HG03108 (cell line): Measurements from ENCODE around the gene PLAU.
"Not testable (repeated sequence)": the region's sequence is repeated elsewhere in the genome, so short reads cannot be mapped to it uniquely, and the experiment has no call there.

ENCODE experiments used
- ATAC-seq: cut with Tn5 transposase; IDR thresholded peaks from one replicate; pipeline ENCODE4 v1.9.1; 2021; ENCODE audit warnings: moderate library complexity; ENCODE audit not compliant: unreplicated experiment

The PLAU gene

GRCh38 chr10:73876566-73876965 lies 34.4 kb upstream of the PLAU start:
- ATAC-seq = no peak

DNA sequence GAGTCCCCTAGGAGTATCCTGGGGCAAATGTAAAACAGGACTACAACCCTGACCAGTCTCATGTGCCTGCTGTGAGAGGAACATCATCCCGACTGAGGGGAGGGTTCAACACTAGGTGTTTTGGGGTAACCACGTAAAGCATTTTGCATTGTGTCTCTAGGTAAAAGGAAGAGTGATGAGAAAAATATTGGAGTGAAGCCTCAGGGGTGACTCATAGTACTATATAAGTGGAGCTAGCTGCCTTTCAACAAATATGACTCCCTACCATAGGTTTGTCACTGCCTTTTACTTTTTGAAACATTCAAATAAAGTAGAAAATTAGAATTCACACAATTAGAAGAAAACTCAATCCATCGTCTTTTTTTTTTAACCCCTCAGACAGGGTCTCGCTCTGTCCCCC lies 34.0 kb upstream of the PLAU start:
- ATAC-seq = no peak

DNA sequence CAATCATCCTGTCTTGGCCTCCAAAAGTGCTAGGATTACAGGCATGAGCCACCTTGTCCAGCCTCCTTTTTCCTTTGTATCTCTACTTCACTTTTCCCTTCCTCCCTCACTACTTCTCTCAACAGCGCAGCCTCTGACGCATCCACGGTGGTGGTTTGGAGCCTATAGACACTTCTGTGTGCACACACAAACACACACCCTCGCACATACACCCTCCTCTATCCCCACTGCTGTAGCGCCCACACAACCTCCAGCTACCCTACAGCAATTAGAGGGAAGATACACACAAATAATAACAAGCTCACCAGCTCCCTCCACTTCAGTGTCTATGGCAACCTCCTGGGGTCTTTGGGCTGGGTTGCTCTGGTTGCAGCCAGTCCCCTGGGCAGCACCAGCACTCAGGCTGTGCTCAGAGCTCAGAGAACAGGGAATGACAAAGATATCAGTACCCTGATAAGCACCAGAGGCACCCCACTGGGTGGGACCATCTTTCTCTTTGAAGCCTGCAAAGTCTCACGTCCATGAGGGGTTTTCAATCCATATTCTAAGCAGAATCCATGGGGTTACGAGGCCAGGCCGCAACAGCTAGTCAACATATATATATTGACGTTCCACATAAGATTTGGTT lies 33.3 kb upstream of the PLAU start:
- ATAC-seq = no peak

DNA sequence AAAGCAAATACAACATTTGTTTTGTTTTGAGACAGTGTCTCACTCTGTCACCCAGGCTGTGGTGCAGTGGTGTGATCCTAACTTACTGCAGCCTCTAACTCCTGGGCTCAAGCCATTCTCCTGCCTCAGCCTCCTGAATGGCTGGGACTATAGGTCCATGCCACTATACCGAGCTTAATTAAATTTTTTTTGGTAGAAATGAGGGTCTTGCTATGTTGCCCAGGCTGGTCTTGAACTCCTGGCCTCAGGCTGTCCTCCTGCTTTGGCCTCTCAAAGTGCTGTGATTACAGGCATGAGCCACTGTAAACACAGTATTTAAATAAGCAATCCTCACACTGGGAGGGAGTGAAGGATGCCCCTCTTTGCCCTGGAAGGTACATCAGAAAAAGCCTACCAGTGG lies 32.6 kb upstream of the PLAU start:
- ATAC-seq = no peak

- peak; percentile 78 for ATAC-seq
These were observed 31.4 kb upstream of the PLAU start for GRCh38 chr10:73879296-73880173.

- no peak for ATAC-seq
These were observed 29.6 kb upstream of the PLAU start for GRCh38 chr10:73881221-73881919.

DNA sequence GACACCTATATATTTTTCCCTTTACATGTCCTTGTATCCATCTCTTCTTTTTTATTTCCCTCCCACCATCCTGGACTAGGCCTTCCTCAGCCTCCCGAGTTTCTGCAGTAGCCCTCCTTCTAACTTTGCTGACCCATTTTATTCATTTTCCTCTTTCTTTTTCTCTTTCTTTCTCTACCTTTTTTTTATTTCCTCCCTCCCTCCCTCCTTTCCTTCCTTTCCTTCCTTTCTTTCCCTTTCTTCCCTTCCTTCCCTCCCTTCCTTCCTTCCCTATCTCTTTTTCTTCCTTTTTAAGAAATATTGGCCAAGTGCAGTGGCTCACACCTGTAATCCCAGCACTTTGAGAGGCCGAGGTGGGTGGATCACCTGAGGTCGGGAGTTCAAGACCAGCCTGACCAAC lies 26.9 kb upstream of the PLAU start:
- no peak for ATAC-seq

DNA sequence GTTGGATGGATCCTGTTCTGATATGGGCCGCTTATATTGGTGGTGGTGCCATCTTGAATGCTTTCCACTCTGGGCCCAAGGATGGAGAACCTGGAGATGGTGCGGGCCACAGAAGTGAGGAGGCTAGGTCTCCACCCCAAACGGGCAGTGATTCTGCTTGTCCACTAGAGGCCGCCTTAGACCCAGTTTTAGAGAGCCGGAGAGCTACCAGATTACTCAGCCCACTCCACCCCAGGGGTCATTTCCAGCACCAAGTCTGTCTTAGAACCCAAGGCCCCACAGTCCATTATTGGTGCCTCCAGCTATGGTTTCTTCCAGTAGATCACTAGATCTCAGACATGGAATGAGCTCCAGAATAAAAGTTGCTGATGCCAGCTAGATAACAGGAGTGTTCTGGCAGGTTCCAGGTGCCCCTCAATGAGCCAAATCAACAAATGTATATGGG lies 24.8 kb upstream of the PLAU start:
- ATAC-seq = peak; percentile 66

GRCh38 chr10:73886661-73887293 lies 24.2 kb upstream of the PLAU start:
- no peak for ATAC-seq

DNA sequence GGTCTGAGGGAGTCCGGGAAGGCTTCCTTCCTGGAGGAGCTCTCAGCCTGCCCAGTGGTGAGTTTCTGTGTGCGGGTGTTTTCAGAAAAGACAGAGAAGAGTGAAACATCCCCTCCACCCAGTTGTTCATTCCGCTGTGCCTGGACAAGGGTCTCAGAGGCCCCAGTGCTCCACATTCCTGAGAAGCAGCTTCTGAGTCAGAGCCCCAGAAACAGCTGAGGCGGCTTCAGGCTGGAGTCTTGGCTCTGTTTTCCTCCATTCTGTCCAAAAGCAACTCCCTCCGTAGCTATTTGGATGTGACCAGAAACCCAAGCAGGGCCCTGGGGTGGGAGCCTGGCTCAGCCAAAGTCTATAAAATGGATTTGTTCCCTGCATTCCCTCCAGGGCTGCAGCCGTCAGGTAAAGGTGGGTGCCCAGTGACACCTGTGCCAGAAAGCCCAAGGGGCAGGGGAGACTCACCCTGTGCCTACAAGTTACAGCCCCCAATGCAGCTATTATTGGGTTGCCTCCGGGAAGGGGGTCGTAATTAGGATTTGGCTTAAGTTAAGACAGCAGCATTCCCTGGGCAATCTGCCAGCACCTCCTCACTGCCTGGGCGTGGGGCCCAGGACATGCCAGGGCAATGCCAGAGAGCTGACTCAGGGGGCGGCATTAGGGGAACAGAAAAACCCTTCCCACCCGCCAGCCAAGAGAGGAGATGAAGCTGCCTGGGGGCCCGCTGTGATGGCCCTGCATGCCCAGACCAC lies 23.5 kb upstream of the PLAU start:
- no peak for ATAC-seq

DNA sequence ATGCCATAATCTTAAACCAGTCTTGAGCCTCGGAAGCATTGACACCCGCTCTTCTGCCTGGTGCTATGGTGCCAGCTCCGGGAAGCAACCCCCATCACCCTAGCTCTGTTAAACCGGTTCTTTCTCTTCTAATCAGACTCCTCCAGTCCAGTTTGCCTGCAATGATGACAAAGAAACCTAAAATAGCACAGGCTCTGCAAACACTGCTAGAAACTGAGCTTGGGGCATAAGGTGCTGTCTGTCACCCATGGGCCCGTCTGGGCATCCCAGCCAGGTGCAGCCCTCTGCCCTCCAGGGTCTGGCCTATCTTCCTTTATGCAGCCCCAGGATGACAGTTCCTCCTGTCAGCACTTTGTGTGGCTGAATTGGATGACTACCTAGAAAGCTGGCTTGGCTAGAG lies 22.4 kb upstream of the PLAU start:
- ATAC-seq = no peak

- ATAC-seq = no peak
These were observed 21.9 kb upstream of the PLAU start for GRCh38 chr10:73889014-73889413.

DNA sequence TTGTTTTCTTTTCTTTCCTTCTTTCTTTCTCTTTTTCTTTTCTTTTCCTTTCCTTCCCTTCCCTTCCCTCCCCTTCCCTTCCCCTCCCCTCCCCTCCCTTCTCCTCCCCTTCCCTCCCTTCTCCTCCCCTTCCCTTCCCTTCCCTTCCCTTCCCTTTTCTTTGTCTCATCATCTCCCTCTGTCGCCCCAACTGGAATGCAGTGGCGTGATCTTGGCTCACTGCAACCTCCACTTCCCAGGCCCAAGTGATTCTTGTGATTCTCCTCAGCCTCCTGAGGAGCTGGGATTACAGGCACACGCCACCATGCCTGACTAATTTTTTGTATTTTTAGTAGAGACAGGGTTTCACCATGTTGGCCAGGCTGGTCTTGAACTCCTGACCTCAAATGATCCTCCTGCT lies 21.5 kb upstream of the PLAU start:
- ATAC-seq = not testable (repeated sequence)

DNA sequence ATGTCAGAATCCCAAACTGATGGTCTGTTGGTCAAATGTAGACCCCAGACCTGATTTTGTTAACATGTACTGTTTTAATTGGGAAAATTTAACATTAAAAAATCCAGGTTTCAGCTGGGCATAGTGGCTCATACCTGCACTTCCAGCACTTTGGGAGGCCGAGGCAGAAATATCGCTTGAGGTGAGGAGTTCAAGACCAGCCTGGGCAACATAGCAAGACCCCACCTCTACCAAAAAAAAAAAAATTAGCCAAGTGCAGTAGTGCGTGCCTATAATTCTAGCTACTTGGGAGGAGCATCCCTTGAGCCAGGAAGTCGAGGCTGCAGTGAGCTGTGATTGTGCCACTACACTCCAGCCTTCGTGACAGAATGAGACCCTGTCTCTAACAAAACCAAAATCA lies 20.7 kb upstream of the PLAU start:
- ATAC-seq = no peak

DNA sequence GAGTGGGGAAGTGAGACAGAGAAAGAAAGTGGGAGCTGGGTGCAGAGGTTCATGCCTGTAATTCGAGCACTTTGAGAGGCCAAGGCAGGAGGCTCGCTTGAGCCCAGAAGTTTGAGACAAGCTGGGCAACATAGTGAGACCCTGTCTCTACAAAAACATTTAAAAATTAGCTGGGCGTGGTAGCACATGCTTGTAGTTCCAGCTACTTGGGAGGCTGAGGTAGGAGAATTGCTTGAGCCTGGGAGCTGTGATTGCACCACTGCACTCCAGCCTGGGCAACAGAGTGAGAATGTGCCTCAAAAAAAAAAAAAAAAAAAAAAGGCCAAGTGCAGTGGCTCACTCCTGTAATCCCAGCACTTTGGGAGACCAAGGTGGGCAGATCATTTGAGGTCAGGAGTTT lies 20.1 kb upstream of the PLAU start:
- ATAC-seq = not testable (repeated sequence)

- no peak for ATAC-seq
These were observed 19.4 kb upstream of the PLAU start for GRCh38 chr10:73891540-73891939.

GRCh38 chr10:73892310-73893030 lies 18.5 kb upstream of the PLAU start:
- ATAC-seq = no peak

GRCh38 chr10:73893426-73893825 lies 17.5 kb upstream of the PLAU start:
- no peak for ATAC-seq

- ATAC-seq = no peak
These were observed 16.5 kb upstream of the PLAU start for GRCh38 chr10:73894245-73894971.
